NCI-H1436 (cell line): Measurements from ENCODE around the gene PHF5A.
"Not testable (repeated sequence)": the region's sequence is repeated elsewhere in the genome, so short reads cannot be mapped to it uniquely, and the experiment has no call there.

ENCODE experiments used
- DNase-seq: peaks from one replicate; lab custom pipeline; 2025; lab: John Stamatoyannopoulos, UW

Gene PHF5A

GRCh38 chr22:41447435-41448188 is 20.9 kb downstream of the PHF5A start:
- DNase-seq: peak; percentile 49

GRCh38 chr22:41446639-41447434 is 21.7 kb downstream of the PHF5A start, which contains the start of gene TOB2:
TSS of gene TOB2 (minus strand) at chr22:41446801. CDS start at chr22:41437345, 9,456 bp downstream.
- DNase-seq: peak; percentile 92

- no peak for DNase-seq
Measured at GRCh38 chr22:41446057-41446501, 22.4 kb downstream of the PHF5A start.

GRCh38 chr22:41445129-41446056 is 23.1 kb downstream of the PHF5A start:
- DNase-seq: no peak

GRCh38 chr22:41444360-41445128 is 23.9 kb downstream of the PHF5A start:
- DNase-seq: peak; percentile 96

- no peak for DNase-seq
Measured at GRCh38 chr22:41442240-41442792, 26.2 kb downstream of the PHF5A start.

GRCh38 chr22:41440511-41440910 is 28.0 kb downstream of the PHF5A start:
- DNase-seq: not testable (repeated sequence)

- DNase-seq: no peak
Measured at GRCh38 chr22:41437198-41437597, 31.3 kb downstream of the PHF5A start.

GRCh38 chr22:41436322-41437113 is 32.0 kb downstream of the PHF5A start:
- no peak for DNase-seq

GRCh38 chr22:41435560-41435959 is 32.9 kb downstream of the PHF5A start:
- no peak for DNase-seq

GRCh38 chr22:41434361-41435003 is 34.0 kb downstream of the PHF5A start:
- DNase-seq: not testable (repeated sequence)

- not testable (repeated sequence) for DNase-seq
Measured at GRCh38 chr22:41433480-41433879, 35.0 kb downstream of the PHF5A start.

- no peak for DNase-seq
Measured at GRCh38 chr22:41431656-41432055, 36.8 kb downstream of the PHF5A start.

GRCh38 chr22:41429951-41430332 is 38.5 kb downstream of the PHF5A start:
- DNase-seq: no peak

- no peak for DNase-seq
Measured at GRCh38 chr22:41429232-41429950, 39.1 kb downstream of the PHF5A start.

GRCh38 chr22:41425660-41426365 is 42.7 kb downstream of the PHF5A start:
- no peak for DNase-seq

- DNase-seq: no peak
Measured at GRCh38 chr22:41418717-41419116, 49.8 kb downstream of the PHF5A start.
